Stomach smooth muscle (tissue), 2 donors: ENCODE results near the gene ANKRD44.
A peak's percentile ranks its signal among the peaks of the same experiment; 100 is the strongest.

Experiments
- H3K27ac ChIP-seq: one replicate; pipeline ENCODE4 v1.7.0; 2013; ENCODE audit warnings: mild to moderate bottlenecking, low read length, inconsistent platforms
- H3K27me3 ChIP-seq, 2 donors: one replicate each; pipeline ENCODE4 v1.7.0; 2013; ENCODE audit warnings: low read length in 2 of 2; ENCODE audit not compliant: insufficient read depth in 2 of 2, control insufficient read depth in 1 of 2
- H3K36me3 ChIP-seq, 2 donors: one replicate each; pipeline ENCODE4 v1.7.0; 2013; ENCODE audit warnings: low read length in 2 of 2; ENCODE audit not compliant: control insufficient read depth in 2 of 2, insufficient read depth in 2 of 2
- H3K4me1 ChIP-seq: one replicate; pipeline ENCODE4 v1.7.0; 2013; ENCODE audit warnings: low read length; ENCODE audit not compliant: control insufficient read depth, insufficient read depth
- H3K4me3 ChIP-seq, 2 donors: one replicate each; pipeline ENCODE4 v1.7.0; 2013; ENCODE audit warnings: low read length in 2 of 2
- H3K9ac ChIP-seq, 2 donors: one replicate each; pipeline ENCODE4 v1.7.0; 2013; ENCODE audit warnings: low read length in 2 of 2, mild to moderate bottlenecking in 1 of 2
- H3K9me3 ChIP-seq, 2 donors: one replicate each; pipeline ENCODE4 v1.7.0; 2013; ENCODE audit warnings: low read length in 2 of 2; ENCODE audit not compliant: control insufficient read depth in 2 of 2
- donor health status: healthy.
- donor health status: Pancreatic carcinoma.

ANKRD44 gene

DNA sequence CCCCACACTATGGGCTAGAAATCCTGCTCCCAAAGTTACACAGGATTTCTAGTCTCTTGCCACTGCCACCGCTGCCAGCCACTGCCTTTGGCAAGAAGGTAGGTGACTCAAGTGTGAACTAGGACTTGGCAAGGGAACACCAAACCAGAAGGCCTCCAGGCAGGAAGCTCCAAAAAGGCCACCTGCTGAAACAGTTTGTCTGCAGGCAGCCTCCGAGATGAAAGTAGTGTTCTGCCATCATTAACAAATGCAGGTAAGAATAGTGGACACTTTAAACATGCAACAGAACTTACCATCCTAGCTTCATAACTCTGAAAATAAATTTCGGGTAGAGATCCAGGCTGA lies 3.9 kb downstream of the ANKRD44 start:
- Histone ChIP-seq H3K4me1 (peaks cover 21% of the 10 kb centered on the region), H3K4me3 (peak overlapping the region in 1 of 2 donors; percentile 29), H3K9ac (no peak overlapping the region)

DNA sequence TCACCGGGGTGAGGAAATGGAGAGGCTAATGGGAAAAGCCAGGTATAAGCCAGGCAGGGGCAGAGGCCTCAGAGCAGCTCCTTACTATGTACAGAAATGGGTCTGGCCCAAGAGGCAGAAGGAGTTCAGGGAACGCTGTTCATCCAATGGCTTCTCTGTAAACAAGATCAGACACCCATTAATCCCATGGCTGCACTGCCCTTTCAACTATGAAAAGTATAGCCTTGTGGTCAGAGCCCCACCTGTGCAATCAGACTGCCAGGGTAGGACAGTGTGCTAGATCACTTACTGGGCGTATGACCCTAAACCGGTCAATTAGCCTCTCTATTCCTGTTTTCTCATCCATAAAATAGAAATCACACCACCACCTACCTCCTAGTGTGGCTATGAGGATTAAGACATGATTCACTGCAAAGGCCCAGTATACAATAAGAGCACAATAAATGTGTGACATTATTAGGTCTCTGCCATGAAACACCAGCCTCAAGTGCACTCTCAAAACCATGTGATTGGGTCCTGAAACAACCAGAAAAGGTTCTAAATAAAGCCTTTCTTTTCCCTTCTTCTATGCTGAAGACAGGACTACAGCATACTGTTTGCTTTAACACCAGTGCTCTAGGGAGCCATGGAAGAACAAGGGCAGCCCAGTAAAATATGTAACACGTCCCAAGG lies 4.4 kb downstream of the ANKRD44 start:
- peaks cover 17% of the 10 kb centered on the region for H3K4me1 ChIP-seq
- no peaks in the 10 kb centered on the region for H3K9me3 ChIP-seq
- peak overlapping the region in 1 of 2 donors; percentile 29 for H3K4me3 ChIP-seq
- H3K27me3 ChIP-seq = no peaks in the 10 kb centered on the region
- peak overlapping the region; percentile 18 for H3K27ac ChIP-seq
- no peak overlapping the region for H3K9ac ChIP-seq
- no peaks in the 10 kb centered on the region for H3K36me3 ChIP-seq

More for the DNA sequence above, 3.9 kb downstream of the ANKRD44 start:
- Histone ChIP-seq H3K9me3 (no peaks in the 10 kb centered on the region), H3K36me3 (no peaks in the 10 kb centered on the region), H3K27ac (peak overlapping the region; percentile 18), H3K27me3 (no peaks in the 10 kb centered on the region)

DNA sequence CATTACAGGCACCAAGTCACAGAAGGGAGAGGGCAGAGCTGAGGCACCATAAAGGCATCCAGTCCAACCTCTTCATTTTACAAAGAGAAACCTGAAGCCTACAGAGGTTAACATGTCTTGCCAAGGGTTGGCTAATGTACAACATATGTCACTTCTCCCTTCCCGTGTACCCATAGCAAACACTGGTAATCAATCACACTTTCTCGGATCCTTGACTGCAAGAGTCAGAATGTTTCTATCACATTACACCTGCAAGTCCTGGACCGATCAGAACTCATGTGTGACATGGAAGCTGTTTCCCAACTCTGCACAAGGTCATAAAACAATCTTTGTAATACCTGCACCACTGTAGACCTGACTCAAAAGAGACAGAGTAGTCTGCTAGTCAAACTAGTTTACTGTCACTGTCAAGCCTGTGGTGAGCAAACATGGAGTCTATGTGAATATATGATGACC lies 6.0 kb downstream of the ANKRD44 start:
- H3K4me1 ChIP-seq = peaks cover 11% of the 10 kb centered on the region
- H3K9ac ChIP-seq = no peak overlapping the region
- no peak overlapping the region for H3K4me3 ChIP-seq
- H3K27me3 ChIP-seq = no peaks in the 10 kb centered on the region
- H3K27ac ChIP-seq = no peak overlapping the region
- H3K9me3 ChIP-seq = no peaks in the 10 kb centered on the region
- H3K36me3 ChIP-seq = no peaks in the 10 kb centered on the region

DNA sequence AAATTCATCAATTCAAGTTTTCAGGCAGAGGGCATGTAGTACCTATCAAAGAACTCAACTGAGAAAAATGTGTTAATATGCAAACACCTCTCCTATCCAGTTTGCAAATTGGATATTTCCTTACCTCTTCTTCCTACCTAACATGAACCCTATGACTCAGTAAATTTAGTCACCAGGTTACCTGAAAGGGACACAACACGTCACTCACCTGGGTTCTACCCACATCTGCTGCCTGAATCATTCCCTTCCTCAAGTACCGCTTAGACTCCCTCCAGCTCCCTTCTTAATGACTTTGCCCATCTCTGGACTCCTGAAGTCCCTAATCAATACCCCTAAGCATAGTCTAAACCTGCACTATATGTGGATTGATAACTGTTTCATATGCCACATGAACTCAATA lies 10.4 kb downstream of the ANKRD44 start:
- no peak overlapping the region for H3K9ac ChIP-seq
- H3K9me3 ChIP-seq = no peaks in the 10 kb centered on the region
- H3K27me3 ChIP-seq = no peaks in the 10 kb centered on the region
- H3K27ac ChIP-seq = no peak overlapping the region
- no peak overlapping the region for H3K4me3 ChIP-seq
- no peaks in the 10 kb centered on the region for H3K36me3 ChIP-seq
- no peaks in the 10 kb centered on the region for H3K4me1 ChIP-seq

DNA sequence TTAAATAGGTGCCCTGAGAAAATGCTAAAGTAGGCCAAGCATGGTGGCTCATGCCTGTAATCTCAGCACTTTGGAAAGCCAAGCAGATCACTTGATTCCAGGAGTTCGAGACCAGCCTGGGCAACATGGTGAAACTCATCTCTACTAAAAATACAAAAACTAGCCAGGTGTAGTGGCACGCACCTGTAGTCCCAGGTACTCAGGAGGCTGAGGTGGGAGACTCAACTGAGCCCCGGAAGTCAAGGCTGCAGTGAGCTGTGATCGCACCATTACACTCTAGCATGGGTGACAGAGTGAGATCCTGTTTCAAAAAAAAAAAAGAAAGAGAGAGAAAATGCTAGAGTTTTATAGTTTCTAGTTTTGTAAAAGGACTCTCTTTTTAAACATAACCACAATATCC lies 12.0 kb downstream of the ANKRD44 start:
- no peaks in the 10 kb centered on the region for H3K9me3 ChIP-seq
- no peaks in the 10 kb centered on the region for H3K27me3 ChIP-seq
- H3K27ac ChIP-seq = no peak overlapping the region
- no peak overlapping the region for H3K9ac ChIP-seq
- no peaks in the 10 kb centered on the region for H3K36me3 ChIP-seq
- peaks cover 8% of the 10 kb centered on the region for H3K4me1 ChIP-seq
- H3K4me3 ChIP-seq = no peak overlapping the region

DNA sequence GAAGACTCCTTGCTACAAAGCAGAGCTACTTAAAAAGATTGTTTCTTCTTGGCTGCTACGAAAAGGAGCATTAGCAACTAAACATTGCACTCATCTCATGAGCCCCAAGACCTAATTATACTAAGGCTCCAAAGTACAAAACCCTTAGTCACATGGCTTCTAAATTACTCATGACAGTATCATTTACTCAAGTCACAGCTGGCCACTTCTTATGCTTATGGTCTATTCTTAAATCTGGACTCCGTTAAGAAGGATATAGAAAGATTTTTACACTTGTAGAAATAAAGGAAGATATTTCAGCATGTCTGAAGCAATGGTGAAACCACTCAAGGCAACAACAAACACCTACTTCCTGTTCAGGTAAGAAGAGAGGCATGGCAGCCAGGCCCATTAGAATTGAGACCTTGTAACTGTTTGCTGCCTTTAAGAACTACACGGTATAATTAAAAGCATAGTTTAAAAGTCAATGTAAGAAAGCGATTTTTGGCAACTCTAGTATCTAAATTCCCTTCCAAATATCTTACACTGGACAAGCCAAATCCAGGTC lies 12.7 kb downstream of the ANKRD44 start:
- Histone ChIP-seq H3K27me3 (no peaks in the 10 kb centered on the region), H3K27ac (no peak overlapping the region), H3K9ac (no peak overlapping the region), H3K9me3 (no peaks in the 10 kb centered on the region), H3K36me3 (no peaks in the 10 kb centered on the region), H3K4me3 (no peak overlapping the region), H3K4me1 (peaks cover 10% of the 10 kb centered on the region)

DNA sequence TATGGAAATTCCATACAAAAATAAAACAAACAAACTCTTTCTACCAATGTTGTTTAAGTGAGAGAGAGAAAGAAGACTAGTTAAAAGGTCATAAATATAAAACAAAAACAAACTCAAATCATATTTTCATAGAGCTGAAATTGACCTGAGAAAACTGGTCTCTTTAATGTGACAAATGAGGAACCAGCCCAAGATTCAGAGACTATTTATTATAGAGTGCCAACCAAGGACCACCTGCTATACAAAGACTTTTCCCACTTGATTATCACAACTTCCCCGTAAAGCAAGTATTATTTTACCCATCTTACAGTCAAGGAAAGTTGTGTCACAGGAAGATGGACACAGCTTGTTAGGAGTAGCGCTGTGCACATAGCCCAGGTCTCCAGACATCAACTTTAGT lies 13.3 kb downstream of the ANKRD44 start:
- H3K9me3 ChIP-seq = no peaks in the 10 kb centered on the region
- H3K27ac ChIP-seq = no peak overlapping the region
- H3K9ac ChIP-seq = no peak overlapping the region
- H3K4me1 ChIP-seq = peaks cover 10% of the 10 kb centered on the region
- no peaks in the 10 kb centered on the region for H3K27me3 ChIP-seq
- H3K4me3 ChIP-seq = no peak overlapping the region
- no peaks in the 10 kb centered on the region for H3K36me3 ChIP-seq

DNA sequence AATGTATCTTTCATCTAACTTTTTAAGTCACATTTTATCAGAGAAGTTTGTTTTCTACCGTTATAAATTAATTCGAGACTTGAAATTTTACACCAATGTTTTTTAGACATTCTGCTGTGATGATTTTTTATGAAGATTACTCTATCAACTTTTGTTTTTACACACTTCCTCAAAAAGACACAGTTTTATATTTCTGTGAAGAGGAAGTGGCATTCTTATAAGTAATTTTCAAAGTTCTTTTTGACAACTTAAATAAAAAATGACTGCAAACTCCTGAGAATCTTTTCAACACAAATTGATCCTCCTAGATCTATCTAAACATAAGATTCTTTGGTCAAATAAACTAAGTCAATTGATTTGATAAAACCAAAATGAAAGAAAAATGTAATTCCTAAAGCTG lies 13.7 kb downstream of the ANKRD44 start:
- no peaks in the 10 kb centered on the region for H3K36me3 ChIP-seq
- no peaks in the 10 kb centered on the region for H3K9me3 ChIP-seq
- H3K9ac ChIP-seq = no peak overlapping the region
- H3K27ac ChIP-seq = no peak overlapping the region
- H3K4me3 ChIP-seq = no peak overlapping the region
- H3K4me1 ChIP-seq = peaks cover 10% of the 10 kb centered on the region
- no peaks in the 10 kb centered on the region for H3K27me3 ChIP-seq

DNA sequence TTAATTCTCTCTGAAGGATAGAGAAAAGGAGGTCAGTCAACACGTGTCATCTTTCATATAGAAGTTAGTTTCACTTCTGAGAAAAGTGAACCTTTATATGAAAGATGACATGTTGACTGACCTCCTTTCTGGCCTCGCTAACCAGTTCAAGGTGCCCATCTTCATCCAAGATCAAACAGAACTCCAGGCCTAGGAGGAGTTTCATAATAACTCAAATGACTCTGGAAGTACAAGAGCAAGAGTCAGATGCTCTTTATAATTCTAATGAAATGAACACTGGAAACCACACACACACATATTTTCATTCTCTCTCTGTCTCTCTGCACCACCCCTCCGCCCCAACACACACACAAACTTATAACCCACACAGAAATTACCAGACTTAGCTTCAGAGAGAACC lies 16.3 kb downstream of the ANKRD44 start:
- H3K9ac ChIP-seq = no peak overlapping the region
- H3K27ac ChIP-seq = no peak overlapping the region
- H3K9me3 ChIP-seq = no peaks in the 10 kb centered on the region
- H3K36me3 ChIP-seq = no peaks in the 10 kb centered on the region
- H3K4me3 ChIP-seq = no peak overlapping the region
- H3K27me3 ChIP-seq = no peaks in the 10 kb centered on the region
- H3K4me1 ChIP-seq = peaks cover 10% of the 10 kb centered on the region

DNA sequence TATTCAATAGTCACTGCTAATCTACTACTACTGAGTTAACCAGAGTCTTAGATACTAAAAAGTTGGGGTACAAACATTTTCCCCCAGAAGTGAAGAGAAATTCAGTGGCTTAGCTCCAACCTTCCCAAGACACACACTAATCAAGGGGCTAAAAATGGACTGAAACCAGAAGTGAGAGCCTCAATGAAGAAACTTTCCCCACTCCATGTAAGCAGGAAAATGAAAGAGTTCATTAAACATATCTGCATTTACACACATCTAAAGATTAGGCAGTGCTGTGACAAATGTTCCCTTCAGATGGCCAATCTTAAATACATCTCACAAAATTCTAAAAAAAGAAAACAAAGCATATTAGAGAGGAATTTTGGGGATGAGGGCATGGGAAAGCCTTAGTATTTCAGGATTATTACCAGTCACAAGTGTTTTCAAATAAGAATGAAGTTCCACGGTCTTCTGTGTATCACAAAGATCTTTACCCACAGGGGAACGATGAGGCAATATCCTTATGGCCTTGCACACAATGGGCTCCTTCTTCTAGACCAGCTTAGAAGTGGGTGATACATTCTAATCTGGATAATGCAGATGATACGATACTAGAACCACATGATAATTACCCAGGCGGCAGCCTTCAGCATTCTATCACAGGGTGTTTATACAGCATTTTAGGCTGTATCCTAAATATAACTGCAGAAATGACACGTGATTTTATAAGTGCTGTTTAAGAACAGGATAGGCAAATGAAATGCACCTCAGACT lies 17.1 kb downstream of the ANKRD44 start:
- Histone ChIP-seq H3K9me3 (no peaks in the 10 kb centered on the region), H3K4me3 (peak overlapping the region; percentile 4 to 60), H3K4me1 (peaks cover 10% of the 10 kb centered on the region), H3K27ac (no peak overlapping the region), H3K36me3 (no peaks in the 10 kb centered on the region), H3K9ac (peak overlapping the region in 1 of 2 donors; percentile 30), H3K27me3 (no peaks in the 10 kb centered on the region)

DNA sequence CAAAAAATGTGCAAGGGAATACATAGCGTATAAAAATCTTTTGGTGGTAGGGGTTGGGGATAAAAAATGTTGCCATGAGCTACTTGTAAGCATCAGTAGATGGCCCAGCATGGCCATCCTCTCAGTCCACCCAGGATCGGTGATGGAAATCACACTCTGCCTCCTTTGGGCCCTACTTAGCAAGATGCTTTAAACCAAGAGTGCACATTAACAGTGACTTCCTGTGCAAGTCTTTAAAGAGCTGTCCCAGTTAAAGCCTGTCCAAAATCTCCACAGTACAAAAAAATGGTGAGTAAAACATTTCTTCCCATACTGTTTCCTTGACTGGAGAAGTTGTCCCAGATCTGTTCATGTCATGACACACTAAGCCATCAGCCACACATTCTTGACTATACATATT lies 18.0 kb downstream of the ANKRD44 start:
- Histone ChIP-seq H3K4me1 (peaks cover 10% of the 10 kb centered on the region), H3K36me3 (no peaks in the 10 kb centered on the region), H3K9me3 (no peaks in the 10 kb centered on the region), H3K4me3 (no peak overlapping the region), H3K27me3 (no peaks in the 10 kb centered on the region), H3K27ac (no peak overlapping the region), H3K9ac (no peak overlapping the region)
